Measurements from ENCODE around the gene GNPAT.

GRCh38 chr1:231319080-231319479 is 78.1 kb downstream of the GNPAT start:
- no peak for TF ChIP-seq POLR2AphosphoS5 (IDR thresholded peaks at IDR 0.05; ENCODE audit: low read depth, low read length)
- no peak for TF ChIP-seq POLR2A (IDR thresholded peaks at IDR 0.05; ENCODE audit: low read depth, low read length)
